Transverse colon (tissue), 3 donors: ENCODE data around the gene LMX1A.

Experiments used
- EP300 ChIP-seq: sonication (generic); formaldehyde crosslinking; IDR thresholded peaks from one replicate; pipeline ENCODE4 v1.6.1; 2017; ENCODE audit warnings: antibody characterized with exemption, low read depth
- TF ChIP-seq, protein P1 (sequence below), 5 experiments: fragments of 200-600 bp in 3 of 5; fragments of 450-650 bp in 2 of 5; sonication (generic) in 3 of 5; IDR thresholded peaks; 1 replicate in 2 of 5; 2 replicates in 3 of 5; pipeline ENCODE4 v1.5.1; 2016 to 2017; ENCODE audit warnings: antibody characterized with exemption in 5 of 5, inconsistent platforms in 3 of 5, mild to moderate bottlenecking in 2 of 5, moderate library complexity in 1 of 5

DNA sequence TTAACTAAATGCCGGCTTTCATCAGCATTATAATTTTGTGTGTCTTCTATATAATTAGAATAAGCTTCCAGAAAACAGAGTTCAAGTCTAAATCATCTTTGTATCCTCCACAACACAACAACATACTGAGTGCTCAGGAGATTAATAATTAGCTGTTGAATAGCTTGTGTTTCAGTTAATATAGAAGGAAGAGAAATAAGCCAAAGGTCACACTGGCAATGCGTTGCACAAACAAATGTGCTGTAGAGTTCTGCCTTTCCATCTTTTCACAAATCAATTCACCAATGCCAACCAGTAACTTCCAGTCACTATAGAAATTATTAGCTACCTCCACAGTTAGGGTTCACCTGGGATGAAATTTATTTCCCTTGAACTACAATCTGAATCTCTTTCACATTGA, 132.0 kb downstream of the LMX1A start:
- TF ChIP-seq, protein P1, sequence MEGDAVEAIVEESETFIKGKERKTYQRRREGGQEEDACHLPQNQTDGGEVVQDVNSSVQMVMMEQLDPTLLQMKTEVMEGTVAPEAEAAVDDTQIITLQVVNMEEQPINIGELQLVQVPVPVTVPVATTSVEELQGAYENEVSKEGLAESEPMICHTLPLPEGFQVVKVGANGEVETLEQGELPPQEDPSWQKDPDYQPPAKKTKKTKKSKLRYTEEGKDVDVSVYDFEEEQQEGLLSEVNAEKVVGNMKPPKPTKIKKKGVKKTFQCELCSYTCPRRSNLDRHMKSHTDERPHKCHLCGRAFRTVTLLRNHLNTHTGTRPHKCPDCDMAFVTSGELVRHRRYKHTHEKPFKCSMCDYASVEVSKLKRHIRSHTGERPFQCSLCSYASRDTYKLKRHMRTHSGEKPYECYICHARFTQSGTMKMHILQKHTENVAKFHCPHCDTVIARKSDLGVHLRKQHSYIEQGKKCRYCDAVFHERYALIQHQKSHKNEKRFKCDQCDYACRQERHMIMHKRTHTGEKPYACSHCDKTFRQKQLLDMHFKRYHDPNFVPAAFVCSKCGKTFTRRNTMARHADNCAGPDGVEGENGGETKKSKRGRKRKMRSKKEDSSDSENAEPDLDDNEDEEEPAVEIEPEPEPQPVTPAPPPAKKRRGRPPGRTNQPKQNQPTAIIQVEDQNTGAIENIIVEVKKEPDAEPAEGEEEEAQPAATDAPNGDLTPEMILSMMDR (IDR thresholded peaks at IDR 0.05), result no peak
- no peak for TF ChIP-seq EP300
